GM12801 (cell line): ENCODE measurements around the gene JUN.

Experiments
- TF ChIP-seq, protein P1 (sequence below): IDR thresholded peaks from one replicate; pipeline ENCODE4 v1.5.1; 2011; ENCODE audit warnings: control low read depth; ENCODE audit not compliant: insufficient read length; ENCODE audit errors: extremely low read depth

Gene JUN

GRCh38 chr1:58781541-58782177, 2.2 kb downstream of the JUN start:
- TF ChIP-seq, protein P1, sequence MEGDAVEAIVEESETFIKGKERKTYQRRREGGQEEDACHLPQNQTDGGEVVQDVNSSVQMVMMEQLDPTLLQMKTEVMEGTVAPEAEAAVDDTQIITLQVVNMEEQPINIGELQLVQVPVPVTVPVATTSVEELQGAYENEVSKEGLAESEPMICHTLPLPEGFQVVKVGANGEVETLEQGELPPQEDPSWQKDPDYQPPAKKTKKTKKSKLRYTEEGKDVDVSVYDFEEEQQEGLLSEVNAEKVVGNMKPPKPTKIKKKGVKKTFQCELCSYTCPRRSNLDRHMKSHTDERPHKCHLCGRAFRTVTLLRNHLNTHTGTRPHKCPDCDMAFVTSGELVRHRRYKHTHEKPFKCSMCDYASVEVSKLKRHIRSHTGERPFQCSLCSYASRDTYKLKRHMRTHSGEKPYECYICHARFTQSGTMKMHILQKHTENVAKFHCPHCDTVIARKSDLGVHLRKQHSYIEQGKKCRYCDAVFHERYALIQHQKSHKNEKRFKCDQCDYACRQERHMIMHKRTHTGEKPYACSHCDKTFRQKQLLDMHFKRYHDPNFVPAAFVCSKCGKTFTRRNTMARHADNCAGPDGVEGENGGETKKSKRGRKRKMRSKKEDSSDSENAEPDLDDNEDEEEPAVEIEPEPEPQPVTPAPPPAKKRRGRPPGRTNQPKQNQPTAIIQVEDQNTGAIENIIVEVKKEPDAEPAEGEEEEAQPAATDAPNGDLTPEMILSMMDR, result no peak

DNA sequence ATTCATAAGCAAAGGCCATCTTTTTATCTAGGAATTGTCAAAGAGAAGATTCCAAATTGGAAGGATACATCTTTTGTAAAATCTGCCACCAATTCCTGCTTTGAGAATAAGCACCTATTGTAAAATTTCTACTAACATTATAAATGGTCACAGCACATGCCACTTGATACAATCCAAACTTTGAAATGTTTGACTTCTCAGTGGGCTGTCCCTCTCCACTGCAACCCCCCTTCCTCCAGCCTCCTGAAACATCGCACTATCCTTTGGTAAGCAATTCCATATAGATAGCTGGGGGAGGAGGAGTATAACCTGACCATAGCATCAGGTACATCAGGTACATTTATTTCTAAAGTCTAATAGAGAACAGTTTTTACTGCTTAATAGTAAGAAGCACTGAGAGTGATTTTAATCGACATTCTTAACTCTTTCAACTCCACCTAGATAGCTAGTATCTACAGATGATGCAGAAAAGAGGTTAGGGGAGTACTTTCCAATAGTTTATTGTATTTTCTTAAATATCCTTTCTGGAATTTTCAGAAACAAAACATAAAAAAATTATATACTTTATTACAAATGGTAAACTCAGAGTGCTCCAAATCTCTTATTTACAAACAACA, 2.9 kb downstream of the JUN start:
- TF ChIP-seq, protein P1, result no peak

DNA sequence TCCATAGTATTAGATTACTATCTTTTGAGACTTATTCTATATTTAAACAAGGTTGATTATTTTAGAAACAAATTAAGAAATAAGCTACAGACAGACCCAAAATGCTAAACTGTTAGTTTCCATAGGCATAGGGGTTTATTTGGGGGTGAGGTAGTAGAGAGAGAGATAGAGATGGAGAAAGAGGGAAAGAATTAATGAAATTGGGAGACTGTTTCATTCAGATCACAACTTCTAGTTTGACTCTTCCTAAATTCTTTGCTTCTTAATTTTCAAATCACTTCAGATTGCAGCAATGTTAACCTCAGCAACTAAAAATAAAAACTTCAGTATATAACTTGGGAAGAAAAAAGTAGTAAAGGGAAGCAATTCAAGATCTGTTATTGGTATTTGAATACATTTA, 3.4 kb downstream of the JUN start:
- TF ChIP-seq, protein P1, result no peak

GRCh38 chr1:58779801-58780382, 4.0 kb downstream of the JUN start:
- TF ChIP-seq, protein P1, result no peak

GRCh38 chr1:58779059-58779754, 4.6 kb downstream of the JUN start:
- TF ChIP-seq, protein P1, result no peak

DNA sequence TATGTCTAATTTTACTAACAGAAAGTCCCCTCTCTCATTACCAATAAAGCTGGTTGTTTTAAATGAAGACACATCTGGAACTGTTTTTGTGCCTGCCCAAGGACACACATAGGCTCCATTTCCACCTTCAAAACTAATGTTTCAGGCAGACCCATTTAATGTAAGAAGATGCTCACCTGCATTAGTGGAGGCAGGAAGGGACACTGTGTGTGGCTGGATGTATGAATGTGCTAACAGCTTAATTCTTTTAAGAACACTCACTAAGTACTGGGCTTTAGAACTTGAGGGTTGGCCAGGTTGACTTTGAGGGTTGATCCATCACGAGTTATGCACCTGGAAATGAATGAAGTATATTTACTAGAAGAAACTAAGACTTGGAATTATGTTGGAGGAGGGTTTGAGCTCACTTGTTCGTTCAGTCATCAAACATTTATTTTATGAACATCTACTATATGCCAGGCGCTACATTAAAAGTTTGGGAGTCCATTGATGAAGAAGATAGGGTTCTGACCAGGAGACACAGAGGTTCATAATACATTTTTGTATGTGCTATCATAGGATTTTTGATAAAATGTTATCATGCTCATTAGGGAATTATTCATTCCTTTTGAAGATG, 5.4 kb downstream of the JUN start:
- TF ChIP-seq, protein P1, result no peak

GRCh38 chr1:58774027-58774426, 9.8 kb downstream of the JUN start:
- TF ChIP-seq, protein P1, result no peak
